Astrocyte (in vitro differentiated cells and primary cell): ENCODE measurements around the gene F7. TPM values are rescaled to one million over a fixed set of nuclear protein-coding genes. Genes with fewer than 3 reads are reported as not detected.

Experiments
- DNase-seq: peaks from one replicate; pipeline ENCODE4 v3.0.0-alpha.2; 2010; ENCODE audit warnings: low read depth
- FAIRE-seq: peaks from 2 replicates; lab custom pipeline; 2011; peaks lifted over from hg19 to GRCh38; lab: Jason Lieb, UNC
- H2AFZ ChIP-seq: 2 replicates; pipeline ENCODE4 v1.6.0; 2012; ENCODE audit warnings: low read depth, low read length, inconsistent platforms
- H3K27ac ChIP-seq: 2 replicates; pipeline ENCODE4 v1.5.1; 2011; ENCODE audit warnings: low read depth, low read length, inconsistent platforms
- H3K27me3 ChIP-seq: 2 replicates; pipeline ENCODE4 v1.6.0; 2011; ENCODE audit warnings: low read length, inconsistent platforms; ENCODE audit not compliant: insufficient read depth
- H3K36me3 ChIP-seq: 2 replicates; pipeline ENCODE4 v1.5.1; 2011; ENCODE audit warnings: low read length, inconsistent platforms; ENCODE audit not compliant: insufficient read depth
- H3K4me1 ChIP-seq: 2 replicates; pipeline ENCODE4 v1.5.1; 2011; ENCODE audit warnings: low read length, inconsistent platforms; ENCODE audit not compliant: insufficient read depth
- H3K4me2 ChIP-seq: 2 replicates; pipeline ENCODE4 v1.6.0; 2012; ENCODE audit warnings: low read length, inconsistent platforms
- H3K4me3 ChIP-seq: 2 replicates; pipeline ENCODE4 v1.5.1; 2011; ENCODE audit warnings: low read depth, mild to moderate bottlenecking, low read length, inconsistent platforms; ENCODE audit not compliant: insufficient read depth
- H3K79me2 ChIP-seq: 2 replicates; pipeline ENCODE4 v1.6.0; 2012; ENCODE audit warnings: mild to moderate bottlenecking, low read length, inconsistent platforms; ENCODE audit not compliant: insufficient read depth
- H3K9ac ChIP-seq: 2 replicates; pipeline ENCODE4 v1.6.0; 2012; ENCODE audit warnings: mild to moderate bottlenecking, low read length, inconsistent platforms
- H3K9me3 ChIP-seq: 2 replicates; pipeline ENCODE4 v1.5.1; 2012; ENCODE audit warnings: low read depth, mild to moderate bottlenecking, low read length, inconsistent platforms; ENCODE audit not compliant: insufficient read depth
- H4K20me1 ChIP-seq: 2 replicates; pipeline ENCODE4 v1.6.0; 2012; ENCODE audit warnings: low read length, inconsistent platforms; ENCODE audit not compliant: insufficient read depth
- H3K27ac Mint-ChIP-seq: one replicate; pipeline ENCODE4 v1.8.0; 2021; ENCODE audit warnings: mild to moderate bottlenecking, mixed read lengths; ENCODE audit not compliant: unreplicated experiment
- H3K27me3 Mint-ChIP-seq: one replicate; pipeline ENCODE4 v1.8.0; 2021; ENCODE audit warnings: low read depth, mixed read lengths; ENCODE audit not compliant: unreplicated experiment
- H3K36me3 Mint-ChIP-seq: one replicate; pipeline ENCODE4 v1.8.0; 2021; ENCODE audit warnings: low read depth, mixed read lengths; ENCODE audit not compliant: unreplicated experiment
- H3K4me1 Mint-ChIP-seq: one replicate; pipeline ENCODE4 v1.8.0; 2021; ENCODE audit warnings: low read depth, mixed read lengths; ENCODE audit not compliant: unreplicated experiment
- H3K4me3 Mint-ChIP-seq: one replicate; pipeline ENCODE4 v1.8.0; 2021; ENCODE audit warnings: mild to moderate bottlenecking, moderate library complexity, mixed read lengths; ENCODE audit not compliant: unreplicated experiment
- H3K9me3 Mint-ChIP-seq: one replicate; pipeline ENCODE4 v1.8.0; 2021; ENCODE audit warnings: mild to moderate bottlenecking, mixed read lengths; ENCODE audit not compliant: unreplicated experiment
- EZH2 ChIP-seq: IDR thresholded peaks from 2 replicates; pipeline ENCODE4 v1.6.1; 2012; ENCODE audit warnings: mild to moderate bottlenecking, low read length, inconsistent platforms; ENCODE audit not compliant: insufficient read depth
- total RNA-seq: library from RNA; stranded (reverse); gene quantifications from 2 replicates; pipeline ENCODE4 v1.2.1, GENCODE V29; 2021
- TF ChIP-seq, protein P1 (sequence below): IDR thresholded peaks from 2 replicates; pipeline ENCODE4 v1.5.1; 2011; ENCODE audit warnings: low read depth, mild to moderate bottlenecking, inconsistent platforms, low read length, moderate library complexity; ENCODE audit not compliant: insufficient read depth

Gene F7
- total RNA-seq, 1 donor from 2014 or later = not detected

DNA sequence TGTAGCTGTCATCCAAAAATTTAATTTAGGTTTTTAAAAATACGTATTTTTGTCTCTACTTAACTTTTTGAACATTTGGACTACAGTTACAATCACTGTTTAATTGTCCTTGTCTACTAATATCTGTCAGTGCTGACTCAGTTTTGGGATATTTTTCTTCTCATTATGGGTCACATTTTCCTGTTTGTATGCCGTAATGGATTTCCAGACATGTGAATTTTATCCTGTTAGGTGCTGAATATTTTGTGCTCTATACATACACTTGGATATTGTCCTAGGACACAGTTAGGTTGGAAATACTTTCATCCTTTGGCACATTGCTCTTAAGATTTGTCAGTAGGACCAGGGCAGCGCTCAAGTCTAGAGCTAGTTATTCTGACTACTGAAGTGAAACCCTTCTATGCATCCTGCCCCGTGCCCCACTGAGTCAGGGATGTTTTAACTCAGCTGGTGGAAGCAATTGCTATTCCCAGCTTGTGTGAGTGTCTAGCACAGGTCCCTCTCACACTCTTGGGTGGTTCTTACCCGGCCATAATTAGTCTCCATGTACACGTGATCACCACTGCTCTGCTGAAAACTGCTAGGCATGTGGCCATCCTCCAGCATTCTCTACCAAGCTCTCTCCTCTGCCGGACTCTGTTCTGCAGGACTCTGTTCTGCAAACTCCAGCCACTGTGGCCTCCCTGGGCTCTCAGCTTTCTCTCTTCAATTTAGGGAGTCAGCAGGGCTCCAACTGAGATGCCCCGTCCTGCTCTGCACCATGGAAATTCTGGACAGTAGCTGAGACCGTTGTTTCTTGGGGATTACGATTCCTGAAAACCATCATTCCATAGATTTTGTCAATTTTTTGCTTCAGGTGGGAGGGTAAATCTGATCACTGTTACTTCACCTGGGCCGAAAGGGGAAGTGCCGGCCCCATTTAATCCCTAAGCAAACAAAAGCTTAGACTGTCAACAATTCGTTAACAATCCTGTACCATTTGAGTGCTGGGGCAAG lies 64.0 kb downstream of the F7 start:
- no peak overlapping the region for H3K9ac ChIP-seq
- Mint-ChIP-seq H3K9me3 (peaks cover 2% of the 10 kb centered on the region), H3K27me3 (no peaks in the 10 kb centered on the region), H3K27ac (no peak overlapping the region), H3K4me3 (no peak overlapping the region), H3K36me3 (peaks cover 24% of the 10 kb centered on the region), H3K4me1 (peaks cover 3% of the 10 kb centered on the region)
- H3K27ac ChIP-seq = no peak overlapping the region
- no peak overlapping the region for H3K4me3 ChIP-seq
- TF ChIP-seq, protein P1, sequence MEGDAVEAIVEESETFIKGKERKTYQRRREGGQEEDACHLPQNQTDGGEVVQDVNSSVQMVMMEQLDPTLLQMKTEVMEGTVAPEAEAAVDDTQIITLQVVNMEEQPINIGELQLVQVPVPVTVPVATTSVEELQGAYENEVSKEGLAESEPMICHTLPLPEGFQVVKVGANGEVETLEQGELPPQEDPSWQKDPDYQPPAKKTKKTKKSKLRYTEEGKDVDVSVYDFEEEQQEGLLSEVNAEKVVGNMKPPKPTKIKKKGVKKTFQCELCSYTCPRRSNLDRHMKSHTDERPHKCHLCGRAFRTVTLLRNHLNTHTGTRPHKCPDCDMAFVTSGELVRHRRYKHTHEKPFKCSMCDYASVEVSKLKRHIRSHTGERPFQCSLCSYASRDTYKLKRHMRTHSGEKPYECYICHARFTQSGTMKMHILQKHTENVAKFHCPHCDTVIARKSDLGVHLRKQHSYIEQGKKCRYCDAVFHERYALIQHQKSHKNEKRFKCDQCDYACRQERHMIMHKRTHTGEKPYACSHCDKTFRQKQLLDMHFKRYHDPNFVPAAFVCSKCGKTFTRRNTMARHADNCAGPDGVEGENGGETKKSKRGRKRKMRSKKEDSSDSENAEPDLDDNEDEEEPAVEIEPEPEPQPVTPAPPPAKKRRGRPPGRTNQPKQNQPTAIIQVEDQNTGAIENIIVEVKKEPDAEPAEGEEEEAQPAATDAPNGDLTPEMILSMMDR = no peak
- TF ChIP-seq EZH2 = no peak
- no peaks in the 10 kb centered on the region for H3K79me2 ChIP-seq
- H4K20me1 ChIP-seq = no peaks in the 10 kb centered on the region
- no peaks in the 10 kb centered on the region for H3K27me3 ChIP-seq
- H2AFZ ChIP-seq = no peak overlapping the region
- FAIRE-seq (no peak), DNase-seq (no peak)
- no peaks in the 10 kb centered on the region for H3K9me3 ChIP-seq
- H3K36me3 ChIP-seq = peaks cover 6% of the 10 kb centered on the region
- no peaks in the 10 kb centered on the region for H3K4me1 ChIP-seq
- H3K4me2 ChIP-seq = no peak overlapping the region

Other genes with a start within 250 kb of the F7 start
- gene MCF2L, start 136.6 kb upstream of the F7 start, total RNA-seq = 3.4 and 4.7 TPM in 2 replicates
- gene F10, start 17.0 kb downstream of the F7 start, total RNA-seq = 0.45 TPM in 1 of 2 replicates, not detected in the other
- not detected in 2 replicates for gene PROZ, start 52.9 kb downstream of the F7 start, total RNA-seq
- gene PCID2, start 102.9 kb downstream of the F7 start, total RNA-seq = 29.6 and 31.5 TPM in 2 replicates
- gene CUL4A, start 103.8 kb downstream of the F7 start, total RNA-seq = 71.3 and 81.3 TPM in 2 replicates
- gene LAMP1, start 191.4 kb downstream of the F7 start, total RNA-seq = 313 and 317 TPM in 2 replicates